Loucy (cell line): ENCODE data around the gene DNAJC17.

Experiments
- H2AFZ ChIP-seq: fragments of 200-600 bp; sonication (generic); 2 replicates; pipeline ENCODE4 v1.6.0; 2016; ENCODE audit warnings: antibody characterized with exemption, mild to moderate bottlenecking, low read length, moderate library complexity
- H3F3A ChIP-seq: fragments of 200-600 bp; 2 replicates; pipeline ENCODE4 v1.6.0; 2016; ENCODE audit warnings: antibody characterized with exemption, low read depth, mild to moderate bottlenecking
- H3K27me3 ChIP-seq: fragments of 200-600 bp; sonication (generic); 2 replicates; pipeline ENCODE4 v1.6.1; 2014; ENCODE audit warnings: low read length, mild to moderate bottlenecking; ENCODE audit not compliant: insufficient read depth, poor library complexity, severe bottlenecking
- H3K36me3 ChIP-seq: fragments of 200-600 bp; sonication (generic); 2 replicates; pipeline ENCODE4 v1.6.1; 2016; ENCODE audit warnings: low read length; ENCODE audit not compliant: insufficient read depth
- H3K4me1 ChIP-seq: fragments of 200-600 bp; sonication (generic); 2 replicates; pipeline ENCODE4 v1.5.1; 2014; ENCODE audit warnings: low read length, mild to moderate bottlenecking; ENCODE audit not compliant: insufficient read depth, poor library complexity, severe bottlenecking
- H3K4me2 ChIP-seq: fragments of 200-600 bp; sonication (generic); 2 replicates; pipeline ENCODE4 v1.6.0; 2014; ENCODE audit warnings: antibody characterized with exemption, low read length, low read depth, mild to moderate bottlenecking; ENCODE audit not compliant: poor library complexity, severe bottlenecking
- H3K4me3 ChIP-seq: fragments of 200-600 bp; sonication (generic); 2 replicates; pipeline ENCODE4 v1.5.1; 2014; ENCODE audit warnings: low read length, mild to moderate bottlenecking, mixed read lengths; ENCODE audit not compliant: poor library complexity, severe bottlenecking
- H3K79me2 ChIP-seq: fragments of 200-600 bp; sonication (generic); 2 replicates; pipeline ENCODE4 v1.6.1; 2014; ENCODE audit warnings: low read length; ENCODE audit not compliant: insufficient read depth
- H3K9ac ChIP-seq: fragments of 200-600 bp; sonication (generic); 2 replicates; pipeline ENCODE4 v1.6.0; 2014; ENCODE audit warnings: mild to moderate bottlenecking, low read depth, low read length, moderate library complexity; ENCODE audit not compliant: poor library complexity, severe bottlenecking
- H3K9me2 ChIP-seq: fragments of 200-600 bp; sonication (generic); replicated peaks from 2 replicates; pipeline ENCODE4 v1.6.1; 2016; ENCODE audit warnings: low read depth, low read length, mixed read lengths
- H3K9me3 ChIP-seq: fragments of 200-600 bp; sonication (generic); 2 replicates; pipeline ENCODE4 v1.6.1; 2014; ENCODE audit warnings: mild to moderate bottlenecking, antibody characterized with exemption, low read length, low read depth; ENCODE audit not compliant: insufficient read depth
- H4K20me1 ChIP-seq: fragments of 200-600 bp; sonication (generic); 2 replicates; pipeline ENCODE4 v1.6.0; 2014; ENCODE audit warnings: antibody characterized with exemption, low read length, mild to moderate bottlenecking; ENCODE audit not compliant: insufficient read depth, poor library complexity, severe bottlenecking
- EZH2phosphoT487 ChIP-seq: fragments of 200-600 bp; IDR thresholded peaks from 2 replicates; pipeline ENCODE4 v1.6.1; 2018; ENCODE audit warnings: antibody characterized with exemption, mild to moderate bottlenecking, moderate library complexity, borderline replicate concordance
- TF ChIP-seq, protein P1 (sequence below): fragments of 200-600 bp; sonication (generic); conservative IDR thresholded peaks from 2 replicates; pipeline ENCODE4 v1.5.1; 2014; ENCODE audit warnings: mild to moderate bottlenecking, antibody characterized with exemption, low read length

The DNAJC17 gene

GRCh38 chr15:40831861-40832260 is 24.6 kb upstream of the DNAJC17 start:
- TF ChIP-seq, protein P1, sequence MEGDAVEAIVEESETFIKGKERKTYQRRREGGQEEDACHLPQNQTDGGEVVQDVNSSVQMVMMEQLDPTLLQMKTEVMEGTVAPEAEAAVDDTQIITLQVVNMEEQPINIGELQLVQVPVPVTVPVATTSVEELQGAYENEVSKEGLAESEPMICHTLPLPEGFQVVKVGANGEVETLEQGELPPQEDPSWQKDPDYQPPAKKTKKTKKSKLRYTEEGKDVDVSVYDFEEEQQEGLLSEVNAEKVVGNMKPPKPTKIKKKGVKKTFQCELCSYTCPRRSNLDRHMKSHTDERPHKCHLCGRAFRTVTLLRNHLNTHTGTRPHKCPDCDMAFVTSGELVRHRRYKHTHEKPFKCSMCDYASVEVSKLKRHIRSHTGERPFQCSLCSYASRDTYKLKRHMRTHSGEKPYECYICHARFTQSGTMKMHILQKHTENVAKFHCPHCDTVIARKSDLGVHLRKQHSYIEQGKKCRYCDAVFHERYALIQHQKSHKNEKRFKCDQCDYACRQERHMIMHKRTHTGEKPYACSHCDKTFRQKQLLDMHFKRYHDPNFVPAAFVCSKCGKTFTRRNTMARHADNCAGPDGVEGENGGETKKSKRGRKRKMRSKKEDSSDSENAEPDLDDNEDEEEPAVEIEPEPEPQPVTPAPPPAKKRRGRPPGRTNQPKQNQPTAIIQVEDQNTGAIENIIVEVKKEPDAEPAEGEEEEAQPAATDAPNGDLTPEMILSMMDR = no peak
- no peak for TF ChIP-seq EZH2phosphoT487
- Histone ChIP-seq H3K79me2 (no peaks in the 10 kb centered on the region), H3F3A (no peaks in the 10 kb centered on the region), H3K9me2 (no peaks in the 10 kb centered on the region), H3K9me3 (no peaks in the 10 kb centered on the region), H3K4me3 (no peak overlapping the region), H2AFZ (no peak overlapping the region), H4K20me1 (no peaks in the 10 kb centered on the region), H3K4me1 (no peaks in the 10 kb centered on the region), H3K27me3 (no peaks in the 10 kb centered on the region), H3K36me3 (no peaks in the 10 kb centered on the region), H3K4me2 (no peak overlapping the region), H3K9ac (no peak overlapping the region)

GRCh38 chr15:40830884-40831283 is 23.6 kb upstream of the DNAJC17 start:
- no peaks in the 10 kb centered on the region for H3K36me3 ChIP-seq
- no peaks in the 10 kb centered on the region for H3K79me2 ChIP-seq
- no peak overlapping the region for H3K4me3 ChIP-seq
- no peaks in the 10 kb centered on the region for H3F3A ChIP-seq
- no peaks in the 10 kb centered on the region for H3K9me3 ChIP-seq
- no peak overlapping the region for H3K9ac ChIP-seq
- H3K4me1 ChIP-seq = no peaks in the 10 kb centered on the region
- no peaks in the 10 kb centered on the region for H4K20me1 ChIP-seq
- no peaks in the 10 kb centered on the region for H3K9me2 ChIP-seq
- no peak overlapping the region for H2AFZ ChIP-seq
- H3K4me2 ChIP-seq = no peak overlapping the region
- TF ChIP-seq EZH2phosphoT487 = no peak
- TF ChIP-seq, protein P1 = no peak
- no peaks in the 10 kb centered on the region for H3K27me3 ChIP-seq

DNA sequence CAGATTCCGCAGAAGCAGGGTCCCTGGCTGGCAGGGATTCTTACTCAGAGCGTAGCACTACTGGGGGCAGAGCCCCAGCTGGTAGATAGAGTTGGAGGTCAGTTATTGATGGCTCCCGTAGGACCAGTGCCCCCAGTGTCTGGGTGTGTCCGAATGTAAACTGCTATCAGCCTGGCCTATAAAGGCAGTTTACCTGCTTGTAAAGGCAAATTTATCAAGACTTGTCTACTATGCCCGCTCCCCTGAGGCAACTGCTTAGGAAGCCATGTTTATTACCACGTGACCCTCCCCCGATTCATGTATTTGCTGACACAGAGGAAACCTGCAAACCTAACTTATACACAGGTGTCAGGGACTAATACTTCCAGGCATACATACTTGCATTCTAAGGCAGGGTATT is 21.8 kb upstream of the DNAJC17 start:
- H3K4me2 ChIP-seq = no peak overlapping the region
- H3K9me2 ChIP-seq = no peaks in the 10 kb centered on the region
- no peak overlapping the region for H3K9ac ChIP-seq
- no peaks in the 10 kb centered on the region for H3K36me3 ChIP-seq
- no peaks in the 10 kb centered on the region for H3K27me3 ChIP-seq
- H3K4me3 ChIP-seq = no peak overlapping the region
- H3K4me1 ChIP-seq = no peaks in the 10 kb centered on the region
- H3F3A ChIP-seq = no peaks in the 10 kb centered on the region
- H3K79me2 ChIP-seq = no peaks in the 10 kb centered on the region
- H4K20me1 ChIP-seq = no peaks in the 10 kb centered on the region
- TF ChIP-seq, protein P1 = no peak
- TF ChIP-seq EZH2phosphoT487 = no peak
- no peaks in the 10 kb centered on the region for H3K9me3 ChIP-seq
- no peak overlapping the region for H2AFZ ChIP-seq
